ENCODE measurements around the gene RTN1.

The RTN1 gene

GRCh38 chr14:59619061-59619460 is 251.5 kb downstream of the RTN1 start:
- H3F3A ChIP-seq (ENCODE audit: control insufficient read depth, insufficient read depth) = no peaks in the 10 kb centered on the region
- H3K27ac ChIP-seq (ENCODE audit: low read depth, low read length) = no peak overlapping the region
- H3K79me2 ChIP-seq (ENCODE audit: control insufficient read depth, low read length) = no peaks in the 10 kb centered on the region
- H3K4me1 ChIP-seq (ENCODE audit: control insufficient read depth, low read length) = no peaks in the 10 kb centered on the region
- no peaks in the 10 kb centered on the region for H3K9me3 ChIP-seq (ENCODE audit: control insufficient read depth, insufficient read depth, low read length)
- H3K27me3 ChIP-seq (ENCODE audit: control insufficient read depth, low read length) = no peaks in the 10 kb centered on the region
- no peak overlapping the region for H3K4me3 ChIP-seq (ENCODE audit: low read length)
- TF ChIP-seq CTCF (IDR thresholded peaks at IDR 0.05; ENCODE audit: low read depth, low read length, poor library complexity, severe bottlenecking) (no peak), EZH2phosphoT487 (IDR thresholded peaks at IDR 0.05; ENCODE audit: borderline replicate concordance, low read length) (no peak)
- H3K9me2 ChIP-seq (replicated peaks; ENCODE audit: control insufficient read depth, low read length) = no peaks in the 10 kb centered on the region; the same call in 1 of the 2 replicates
- no peaks in the 10 kb centered on the region for H3K36me3 ChIP-seq (ENCODE audit: control insufficient read depth, low read length)
- H4K20me1 ChIP-seq (ENCODE audit: control insufficient read depth, insufficient read depth, low read depth, low read length) = no peaks in the 10 kb centered on the region
- no peak overlapping the region for H3K4me2 ChIP-seq (ENCODE audit: low read length)

GRCh38 chr14:59601056-59601455 is 269.5 kb downstream of the RTN1 start:
- no peak overlapping the region for H3K4me3 ChIP-seq (ENCODE audit: low read length)
- no peaks in the 10 kb centered on the region for H3F3A ChIP-seq (ENCODE audit: control insufficient read depth, insufficient read depth)
- H4K20me1 ChIP-seq (ENCODE audit: control insufficient read depth, insufficient read depth, low read depth, low read length) = no peaks in the 10 kb centered on the region
- H3K27ac ChIP-seq (ENCODE audit: low read depth, low read length) = no peak overlapping the region
- no peaks in the 10 kb centered on the region for H3K36me3 ChIP-seq (ENCODE audit: control insufficient read depth, low read length)
- H3K9me3 ChIP-seq (ENCODE audit: control insufficient read depth, insufficient read depth, low read length) = no peaks in the 10 kb centered on the region
- H3K9me2 ChIP-seq (replicated peaks; ENCODE audit: control insufficient read depth, low read length) = no peaks in the 10 kb centered on the region
- no peaks in the 10 kb centered on the region for H3K79me2 ChIP-seq (ENCODE audit: control insufficient read depth, low read length)
- H3K4me1 ChIP-seq (ENCODE audit: control insufficient read depth, low read length) = no peaks in the 10 kb centered on the region
- TF ChIP-seq CTCF (IDR thresholded peaks at IDR 0.05; ENCODE audit: low read depth, low read length, poor library complexity, severe bottlenecking) (no peak), EZH2phosphoT487 (IDR thresholded peaks at IDR 0.05; ENCODE audit: borderline replicate concordance, low read length) (no peak)
- H3K27me3 ChIP-seq (ENCODE audit: control insufficient read depth, low read length) = peaks cover 6% of the 10 kb centered on the region; the same call in 1 of the 2 replicates
- H3K4me2 ChIP-seq (ENCODE audit: low read length) = no peak overlapping the region

- Histone ChIP-seq H3K36me3 (ENCODE audit: control insufficient read depth, low read length) (no peaks in the 10 kb centered on the region), H3K9me2 (replicated peaks; ENCODE audit: control insufficient read depth, low read length) (no peaks in the 10 kb centered on the region), H4K20me1 (ENCODE audit: control insufficient read depth, insufficient read depth, low read depth, low read length) (no peaks in the 10 kb centered on the region), H3K79me2 (ENCODE audit: control insufficient read depth, low read length) (no peaks in the 10 kb centered on the region), H3K4me1 (ENCODE audit: control insufficient read depth, low read length) (no peaks in the 10 kb centered on the region), H3K4me3 (ENCODE audit: low read length) (no peak overlapping the region), H3F3A (ENCODE audit: control insufficient read depth, insufficient read depth) (no peaks in the 10 kb centered on the region), H3K27me3 (ENCODE audit: control insufficient read depth, low read length) (peaks cover 6% of the 10 kb centered on the region; the same call in 1 of the 2 replicates), H3K27ac (ENCODE audit: low read depth, low read length) (no peak overlapping the region), H3K9me3 (ENCODE audit: control insufficient read depth, insufficient read depth, low read length) (no peaks in the 10 kb centered on the region), H3K4me2 (ENCODE audit: low read length) (no peak overlapping the region)
- no peak for TF ChIP-seq EZH2phosphoT487 (IDR thresholded peaks at IDR 0.05; ENCODE audit: borderline replicate concordance, low read length)
- no peak for TF ChIP-seq CTCF (IDR thresholded peaks at IDR 0.05; ENCODE audit: low read depth, low read length, poor library complexity, severe bottlenecking)
These were observed 270.2 kb downstream of the RTN1 start for GRCh38 chr14:59600211-59600945.
